H1 (cell line): ENCODE data around the gene ARNT2. TPM values are rescaled to one million over a fixed set of nuclear protein-coding genes. Genes with fewer than 3 reads are reported as not detected.

Experiments used
- CTCF ChIA-PET: fragments of 300-600 bp; sonication (Branson Sonifier 250); formaldehyde crosslinking; loops from one replicate; lab custom pipeline; 2021; ENCODE audit not compliant: partially characterized antibody; lab: Charles Lee
- POLR2A ChIA-PET: fragments of 300-600 bp; sonication (Branson Sonifier 250); formaldehyde crosslinking; loops from one replicate; lab custom pipeline; 2021; ENCODE audit warnings: inconsistent platforms; ENCODE audit not compliant: partially characterized antibody; lab: Charles Lee
- DNase-seq, 2 experiments: peaks; one replicate each; pipeline versions ENCODE4 v3.0.0 to v3.0.0-alpha.2; 2010 to 2022; ENCODE audit warnings: low spot score in 2 of 2, low read depth in 1 of 2, mixed read lengths in 1 of 2
- FAIRE-seq: peaks from 2 replicates; lab custom pipeline; 2011; peaks lifted over from hg19 to GRCh38; lab: Jason Lieb, UNC
- H2AFZ ChIP-seq: 2 replicates; pipeline ENCODE4 v1.8.1; 2012; ENCODE audit warnings: low read length, inconsistent platforms
- H2AK5ac ChIP-seq: 2 replicates; pipeline ENCODE4 v1.6.1; 2013; ENCODE audit warnings: low read depth, low read length
- H2BK120ac ChIP-seq: replicated peaks from 2 replicates; pipeline ENCODE3; 2013; ENCODE audit warnings: low read depth, low read length, inconsistent platforms
- H2BK12ac ChIP-seq: 2 replicates; pipeline ENCODE4 v1.6.1; 2013; ENCODE audit warnings: low read depth, low read length
- H2BK15ac ChIP-seq: 2 replicates; pipeline ENCODE4 v1.6.1; 2013; ENCODE audit warnings: low read length
- H2BK20ac ChIP-seq: 2 replicates; pipeline ENCODE4 v1.6.1; 2013; ENCODE audit warnings: low read length
- H2BK5ac ChIP-seq: 2 replicates; pipeline ENCODE4 v1.6.1; 2013; ENCODE audit warnings: low read depth, low read length
- H3K14ac ChIP-seq: 2 replicates; pipeline ENCODE4 v1.6.1; 2013; ENCODE audit warnings: inconsistent platforms; ENCODE audit not compliant: insufficient read length
- H3K18ac ChIP-seq: 2 replicates; pipeline ENCODE4 v1.6.1; 2013; ENCODE audit warnings: low read length; ENCODE audit errors: extremely low read depth
- H3K23ac ChIP-seq: 2 replicates; pipeline ENCODE4 v1.6.1; 2013; ENCODE audit warnings: inconsistent platforms; ENCODE audit not compliant: insufficient read length
- H3K23me2 ChIP-seq: 2 replicates; pipeline ENCODE4 v1.6.1; 2013; ENCODE audit warnings: low read depth, low read length
- H3K27ac ChIP-seq: 2 replicates; pipeline ENCODE4 v1.6.1; 2011; ENCODE audit warnings: low read depth, low read length, inconsistent platforms
- H3K27me3 ChIP-seq, 4 experiments: replicated peaks in 1 of 4; 1 replicate in 1 of 4; 2 replicates in 3 of 4; pipeline versions ENCODE4 v1.6.1 to v1.8.1; 2011 to 2013; ENCODE audit warnings: low read length in 3 of 4, mild to moderate bottlenecking in 3 of 4, inconsistent platforms in 2 of 4, mixed read lengths in 2 of 4, moderate library complexity in 1 of 4; ENCODE audit not compliant: control insufficient read depth in 3 of 4, insufficient read depth in 3 of 4; ENCODE audit errors: extremely low read depth in 1 of 4
- H3K36me3 ChIP-seq, 4 experiments: 2 replicates each; pipeline versions ENCODE4 v1.6.1 to v1.8.1; 2011 to 2013; ENCODE audit warnings: mild to moderate bottlenecking in 4 of 4, low read length in 3 of 4, moderate library complexity in 2 of 4, control low read depth in 1 of 4, inconsistent platforms in 1 of 4; ENCODE audit not compliant: insufficient read depth in 4 of 4, control insufficient read depth in 2 of 4
- H3K4ac ChIP-seq: replicated peaks from 2 replicates; pipeline ENCODE3; 2013; ENCODE audit warnings: low read length, low read depth, mixed read lengths, inconsistent platforms; ENCODE audit not compliant: insufficient read length
- H3K4me1 ChIP-seq, 4 experiments: replicated peaks in 1 of 4; 1 replicate in 1 of 4; 2 replicates in 3 of 4; pipeline versions ENCODE4 v1.6.1 to v1.8.1; 2011 to 2013; ENCODE audit warnings: low read length in 3 of 4, inconsistent platforms in 2 of 4, mixed read lengths in 1 of 4; ENCODE audit not compliant: insufficient read depth in 4 of 4, control insufficient read depth in 3 of 4
- H3K4me2 ChIP-seq, 2 experiments: 2 replicates each; pipeline versions ENCODE4 v1.6.1 to v1.8.1; 2011 to 2013; ENCODE audit warnings: low read depth in 2 of 2, low read length in 2 of 2, control low read depth in 1 of 2, inconsistent platforms in 1 of 2, mild to moderate bottlenecking in 1 of 2; ENCODE audit not compliant: insufficient read depth in 1 of 2
- H3K4me3 ChIP-seq, 4 experiments: fragments of 200-600, 300-600 bp in 1 of 4; sonication (generic), shearing (Covaris generic), sonication (Bioruptor Twin) in 1 of 4; 2 replicates each; pipeline versions ENCODE4 v1.5.1 to v1.8.1; 2011 to 2016; ENCODE audit warnings: low read length in 4 of 4, low read depth in 3 of 4, control low read depth in 2 of 4, inconsistent platforms in 2 of 4, mild to moderate bottlenecking in 2 of 4, mixed read lengths in 1 of 4, moderate library complexity in 1 of 4; ENCODE audit not compliant: insufficient read depth in 2 of 4; ENCODE audit errors: extremely low read depth in 1 of 4
- H3K56ac ChIP-seq: replicated peaks from 2 replicates; pipeline ENCODE3; 2013; ENCODE audit warnings: low read depth, mild to moderate bottlenecking, mixed read lengths, low read length, inconsistent platforms; ENCODE audit not compliant: insufficient read length
- H3K79me1 ChIP-seq: 2 replicates; pipeline ENCODE4 v1.6.1; 2013; ENCODE audit warnings: low read depth, low read length, control low read depth
- H3K79me2 ChIP-seq, 2 experiments: 2 replicates each; pipeline versions ENCODE4 v1.6.1 to v1.8.1; 2012 to 2013; ENCODE audit warnings: low read length in 2 of 2, mild to moderate bottlenecking in 2 of 2, inconsistent platforms in 1 of 2; ENCODE audit not compliant: insufficient read depth in 2 of 2, control insufficient read depth in 1 of 2
- H3K9ac ChIP-seq, 4 experiments: replicated peaks in 1 of 4; 1 replicate in 1 of 4; 2 replicates in 3 of 4; pipeline versions ENCODE4 v1.6.1 to v1.8.1; 2011 to 2013; ENCODE audit warnings: low read depth in 3 of 4, low read length in 3 of 4, control low read depth in 2 of 4, mild to moderate bottlenecking in 2 of 4, moderate library complexity in 2 of 4, inconsistent platforms in 1 of 4; ENCODE audit errors: extremely low read depth in 1 of 4
- H3K9me3 ChIP-seq, 2 experiments: 2 replicates each; pipeline versions ENCODE4 v1.6.1 to v1.8.1; 2012 to 2013; ENCODE audit warnings: mild to moderate bottlenecking in 2 of 2, moderate library complexity in 2 of 2, control low read depth in 1 of 2, inconsistent platforms in 1 of 2, low read depth in 1 of 2, low read length in 1 of 2, mixed read lengths in 1 of 2; ENCODE audit not compliant: insufficient read depth in 2 of 2
- H4K20me1 ChIP-seq, 2 experiments: replicated peaks in 1 of 2; 2 replicates each; pipeline versions ENCODE3 to v1.8.1; 2011 to 2013; ENCODE audit warnings: inconsistent platforms in 2 of 2, low read length in 2 of 2, mild to moderate bottlenecking in 1 of 2; ENCODE audit not compliant: insufficient read depth in 2 of 2, control insufficient read depth in 1 of 2
- H4K5ac ChIP-seq: 2 replicates; pipeline ENCODE4 v1.6.1; 2013; ENCODE audit warnings: low read length, low read depth, mixed read lengths, inconsistent platforms; ENCODE audit not compliant: insufficient read length
- H4K8ac ChIP-seq: 2 replicates; pipeline ENCODE4 v1.8.0; 2013; ENCODE audit warnings: mild to moderate bottlenecking, moderate library complexity, low read length, inconsistent platforms; ENCODE audit not compliant: insufficient read depth; ENCODE audit errors: extremely low read depth
- H4K91ac ChIP-seq: replicated peaks from 2 replicates; pipeline ENCODE3; 2013; ENCODE audit warnings: low read length, mixed read lengths, inconsistent platforms; ENCODE audit not compliant: insufficient read length
- ASH2L ChIP-seq: fragments of 200-600, 300-600 bp; sonication (generic); IDR thresholded peaks from one replicate; pipeline ENCODE4 v1.7.1; 2017; ENCODE audit warnings: low read length
- BCL11A ChIP-seq, 2 experiments: IDR thresholded peaks; one replicate each; pipeline ENCODE4 v1.6.1; 2011; ENCODE audit warnings: low read depth in 2 of 2, low read length in 2 of 2, mild to moderate bottlenecking in 2 of 2
- CBX8 ChIP-seq: fragments of 300-800, 300-1000 bp; sonication (generic); IDR thresholded peaks from 2 replicates; pipeline ENCODE4 v1.7.1; 2016; ENCODE audit warnings: low read depth, low read length, borderline replicate concordance
- GTF2F1 ChIP-seq: IDR thresholded peaks from 2 replicates; pipeline ENCODE4 v1.6.1; 2012; ENCODE audit warnings: low read depth, low read length, improper control_type of control experiment, borderline replicate concordance
- SP2 ChIP-seq: IDR thresholded peaks from 2 replicates; pipeline ENCODE4 v1.6.1; 2012; ENCODE audit warnings: mild to moderate bottlenecking, low read length, inconsistent platforms
- SP4 ChIP-seq: IDR thresholded peaks from 2 replicates; pipeline ENCODE4 v1.6.1; 2012; ENCODE audit warnings: low read length, inconsistent platforms
- TAF1 ChIP-seq: IDR thresholded peaks from 2 replicates; pipeline ENCODE4 v1.6.1; 2011; ENCODE audit warnings: mild to moderate bottlenecking, low read depth, low read length
- TBP ChIP-seq: IDR thresholded peaks from 2 replicates; pipeline ENCODE4 v1.6.1; 2011; ENCODE audit warnings: low read depth, low read length, improper control_type of control experiment
- WGBS, 2 experiments: shearing (Covaris generic) in 1 of 2; methylation state at CpG; one replicate each; pipeline versions ENCODE4 v1.1.6 to v1.1.7; 2013 to 2015; ENCODE audit warnings: low lambda C conversion rate in 2 of 2, mixed read lengths in 2 of 2, inconsistent platforms in 1 of 2, low coverage in 1 of 2, missing lambda C conversion rate in 1 of 2; ENCODE audit not compliant: insufficient replicate concordance in 2 of 2, insufficient coverage in 1 of 2, insufficient read length in 1 of 2; ENCODE audit errors: extremely low coverage in 1 of 2, missing lambda C conversion rate in 1 of 2; 5-methylcytosine and 5-hydroxymethylcytosine counted together
- polyA plus RNA-seq, 7 experiments: library from polyadenylated mRNA; depleted of rRNA in 3 of 7; stranded (reverse) in 5 of 7; unstranded in 2 of 7; fragments of >200 nt in 5 of 7; fragments of 200-250 nt in 2 of 7; gene quantifications; 1 replicate in 5 of 7; 2 replicates in 1 of 7; 4 replicates in 1 of 7; pipeline versions ENCODE4 v1.2.1 to v1.2.3, GENCODE V29; 2011 to 2013; ENCODE audit warnings: missing spikeins in 2 of 7, mixed read lengths in 2 of 7
- total RNA-seq: library from RNA; stranded (reverse); fragmentation: NEBNext Ultra II Directional; extraction: Animal tissue kit (Norgen Biotek cat#: 25700); gene quantifications from 2 replicates; pipeline ENCODE4 v1.2.1, GENCODE V29; 2021
- TF ChIP-seq, protein P1 (sequence below): IDR thresholded peaks from 2 replicates; pipeline ENCODE4 v1.6.1; 2012; ENCODE audit warnings: inconsistent platforms

ARNT2 gene
- total and polyA plus RNA-seq, 2 of the 8 experiments (the other 6 are each of a cell fraction or from before 2014, with no cell fraction given) = 9.5 to 14.6 TPM

DNA sequence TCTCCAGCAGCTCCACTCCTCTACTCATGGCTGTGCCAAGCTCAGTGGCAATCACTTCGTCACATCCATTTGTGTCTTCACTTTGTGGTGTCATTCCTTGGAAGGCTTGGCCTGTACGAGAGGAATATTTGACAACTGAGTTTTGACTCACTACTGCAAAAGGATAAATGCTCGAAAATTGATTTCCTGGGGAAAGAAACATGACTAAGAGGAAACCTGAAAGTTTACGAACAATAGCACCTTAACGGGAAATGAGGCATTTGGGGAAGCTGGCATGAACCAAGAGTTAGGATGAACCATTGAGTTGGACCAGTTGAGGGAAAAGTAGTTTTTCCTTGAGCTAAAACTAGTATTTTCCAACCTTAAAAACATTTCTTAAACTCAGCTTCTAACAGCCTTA is 216.7 kb downstream of the ARNT2 start:
- FAIRE-seq = peak; percentile 13
- POLR2A ChIA-PET = no interaction called here
- no peak overlapping the region for H3K4me2 ChIP-seq

More for the DNA sequence above, 216.7 kb downstream of the ARNT2 start:
- H3K4ac ChIP-seq = no peak overlapping the region
- H4K20me1 ChIP-seq = no peaks in the 10 kb centered on the region
- H3K27me3 ChIP-seq = no peaks in the 10 kb centered on the region; a peak in 1 of 7 replicates
- no peak overlapping the region for H2AK5ac ChIP-seq
- no peak overlapping the region for H4K5ac ChIP-seq
- no peaks in the 10 kb centered on the region for H3K4me1 ChIP-seq
- H3K79me2 ChIP-seq = no peaks in the 10 kb centered on the region
- no peak overlapping the region for H3K18ac ChIP-seq
- H3K9me3 ChIP-seq = no peaks in the 10 kb centered on the region; a peak in 1 of 4 replicates
- TF ChIP-seq CBX8 (no peak), SP4 (no peak), TAF1 (no peak), ASH2L (no peak), BCL11A (IDR thresholded peaks at IDR 0.05; ENCODE audit: low read depth in 2 of 2, low read length in 2 of 2) (no peak), SP2 (no peak), TBP (no peak), GTF2F1 (no peak)
- TF ChIP-seq, protein P1, sequence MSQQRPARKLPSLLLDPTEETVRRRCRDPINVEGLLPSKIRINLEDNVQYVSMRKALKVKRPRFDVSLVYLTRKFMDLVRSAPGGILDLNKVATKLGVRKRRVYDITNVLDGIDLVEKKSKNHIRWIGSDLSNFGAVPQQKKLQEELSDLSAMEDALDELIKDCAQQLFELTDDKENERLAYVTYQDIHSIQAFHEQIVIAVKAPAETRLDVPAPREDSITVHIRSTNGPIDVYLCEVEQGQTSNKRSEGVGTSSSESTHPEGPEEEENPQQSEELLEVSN = no peak
- H3K36me3 ChIP-seq = no peaks in the 10 kb centered on the region
- H3K23ac ChIP-seq = no peak overlapping the region
- H2BK15ac ChIP-seq = no peak overlapping the region
- H3K4me3 ChIP-seq = no peak overlapping the region
- no peak overlapping the region for H2BK20ac ChIP-seq
- no peak overlapping the region for H2BK12ac ChIP-seq
- H4K8ac ChIP-seq = no peak overlapping the region
- H3K9ac ChIP-seq = no peak overlapping the region
- H3K79me1 ChIP-seq = no peaks in the 10 kb centered on the region
- H3K14ac ChIP-seq = no peak overlapping the region
- H2AFZ ChIP-seq = no peak overlapping the region
- WGBS, 2 experiments = 90% methylated on average over 5 of the region's 5 CpGs; no CpG with 5 or more reads in 1 of the 2 experiments
- H3K56ac ChIP-seq = no peak overlapping the region
- no peak overlapping the region for H4K91ac ChIP-seq
- CTCF ChIA-PET = interaction anchor here (1.4 to 3.0 kb wide), 8 partner anchors 9 to 159 kb away, joined by 4 to 14 read pairs (median 6); partner anchors contain the start of gene CEMIP
- H2BK120ac ChIP-seq = no peak overlapping the region
- peak in 1 of 2 experiments; percentile 2 for DNase-seq
- no peak overlapping the region for H3K27ac ChIP-seq
- H3K23me2 ChIP-seq = no peaks in the 10 kb centered on the region; the same call in 1 of the 2 replicates
- no peak overlapping the region for H2BK5ac ChIP-seq
